GM12878 (cell line): ENCODE data around the gene MYO18B.

Experiments used
- ATF7 ChIP-seq: fragments of 450-650 bp; IDR thresholded peaks from 2 replicates; pipeline ENCODE4 v1.6.1; 2016; ENCODE audit warnings: low read depth, mild to moderate bottlenecking
- CTCF ChIP-seq, 3 experiments: IDR thresholded peaks in 2 of 3; conservative IDR thresholded peaks in 1 of 3; 2 replicates each; pipeline ENCODE4 v1.5.1; 2011; ENCODE audit warnings: low read depth in 3 of 3, low read length in 3 of 3, mild to moderate bottlenecking in 3 of 3, control low read depth in 2 of 3, moderate library complexity in 2 of 3, inconsistent platforms in 1 of 3, mixed read lengths in 1 of 3; ENCODE audit not compliant: control insufficient read depth in 2 of 3, insufficient read depth in 1 of 3; ENCODE audit errors: extremely low read depth in 1 of 3
- E2F4 ChIP-seq: IDR thresholded peaks from 2 replicates; pipeline ENCODE4 v1.6.1; 2012; ENCODE audit warnings: low read depth, low read length, improper control_type of control experiment
- GATAD2B ChIP-seq: fragments of 450-650 bp; conservative IDR thresholded peaks from 2 replicates; pipeline ENCODE4 v1.6.1; 2017; ENCODE audit warnings: low read depth, mild to moderate bottlenecking, moderate library complexity
- JUND ChIP-seq: IDR thresholded peaks from 2 replicates; pipeline ENCODE4 v1.6.1; 2012; ENCODE audit warnings: low read depth, mild to moderate bottlenecking, low read length, improper control_type of control experiment, moderate library complexity
- KDM1A ChIP-seq: fragments of 200-600 bp; sonication (generic); IDR thresholded peaks from 2 replicates; pipeline ENCODE4 v1.6.1; 2016; ENCODE audit warnings: borderline replicate concordance
- MYC ChIP-seq: IDR thresholded peaks from 2 replicates; pipeline ENCODE4 v1.6.1; 2011; ENCODE audit warnings: mild to moderate bottlenecking, low read length, moderate library complexity, inconsistent platforms; ENCODE audit not compliant: insufficient read depth, insufficient replicate concordance, insufficient read length, severe bottlenecking
- NFYB ChIP-seq: IDR thresholded peaks from 2 replicates; pipeline ENCODE4 v1.6.1; 2011; ENCODE audit warnings: low read depth, mild to moderate bottlenecking, low read length, improper control_type of control experiment, moderate library complexity; ENCODE audit not compliant: insufficient read depth
- POLR2AphosphoS2 ChIP-seq: IDR thresholded peaks from 2 replicates; pipeline ENCODE4 v1.6.1; 2011; ENCODE audit warnings: low read depth, mild to moderate bottlenecking, low read length, improper control_type of control experiment, moderate library complexity
- RAD21 ChIP-seq: IDR thresholded peaks from 2 replicates; pipeline ENCODE4 v1.6.1; 2011; ENCODE audit warnings: mild to moderate bottlenecking, low read depth, low read length, moderate library complexity; ENCODE audit not compliant: insufficient read depth
- SP1 ChIP-seq: IDR thresholded peaks from one replicate; pipeline ENCODE4 v1.6.1; 2011; ENCODE audit warnings: low read depth, low read length

GRCh38 chr22:25754527-25755202 is 12.7 kb downstream of the MYO18B start:
- TF ChIP-seq KDM1A (no peak), NFYB (no peak), MYC (no peak), GATAD2B (no peak), CTCF (IDR thresholded peaks at IDR 0.05 in 2 of 3, conservative IDR thresholded peaks at IDR 0.05 in 1 of 3; ENCODE audit: control insufficient read depth in 2 of 3, extremely low read depth in 1 of 3, insufficient read depth in 1 of 3, low read depth in 3 of 3, low read length in 3 of 3) (no peak), SP1 (no peak), JUND (no peak), POLR2AphosphoS2 (no peak), E2F4 (no peak), ATF7 (no peak), RAD21 (no peak)
